Ovary (tissue), 9 donors: ENCODE measurements around the gene CDH20. TPM values are rescaled to one million over a fixed set of nuclear protein-coding genes. Genes with fewer than 3 reads are reported as not detected.

ENCODE experiments used
- DNase-seq, 5 donors: peaks; one replicate each; pipeline ENCODE4 v3.0.0-alpha.2; 2019 to 2020
- H3K27ac ChIP-seq, 2 donors: fragments of 200-600 bp; one replicate each; pipeline versions ENCODE4 v1.5.1 to v1.8.0; 2019 to 2022
- H3K27me3 ChIP-seq: fragments of 200-600 bp; one replicate; pipeline ENCODE4 v1.8.0; 2022
- H3K36me3 ChIP-seq: fragments of 200-600 bp; sonication (generic); one replicate; pipeline ENCODE4 v1.5.1; 2019
- H3K4me1 ChIP-seq: one replicate; pipeline ENCODE4 v1.8.1; 2013; ENCODE audit warnings: mild to moderate bottlenecking, moderate library complexity; ENCODE audit not compliant: insufficient read depth
- H3K4me3 ChIP-seq: fragments of 200-600 bp; sonication (generic); one replicate; pipeline ENCODE4 v1.5.1; 2017
- H3K9me3 ChIP-seq, 2 donors: fragments of 200-600 bp in 1 of 2; sonication (generic) in 1 of 2; one replicate each; pipeline versions ENCODE4 v1.5.1 to v1.8.1; 2013 to 2019; ENCODE audit warnings: mild to moderate bottlenecking in 1 of 2, moderate library complexity in 1 of 2
- EP300 ChIP-seq: sonication (generic); formaldehyde crosslinking; IDR thresholded peaks from one replicate; pipeline ENCODE4 v1.6.1; 2017; ENCODE audit warnings: antibody characterized with exemption
- POLR2A ChIP-seq: fragments of 450-650 bp; IDR thresholded peaks from one replicate; pipeline ENCODE4 v1.6.1; 2017; ENCODE audit warnings: antibody characterized with exemption, mild to moderate bottlenecking, moderate library complexity
- WGBS, 3 donors: extraction: QIAGEN DNeasy Blood & Tissue Kit in 1 of 3; methylation state at CpG; one replicate each; pipeline versions ENCODE4 v1.1.5 to v1.1.7; 2013 to 2017; 5-methylcytosine and 5-hydroxymethylcytosine counted together
- intact Hi-C, 4 donors: fragments of 100-400 bp; cut with DNase I; formaldehyde crosslinking; loops; one replicate each; pipeline versions ENCODE4 v1.11.0 to v1.15.1; 2022 to 2023
- polyA plus RNA-seq, 2 donors: library from polyadenylated mRNA; stranded (reverse); fragments of 200-250 nt in 1 of 2; fragments of 350-450 nt in 1 of 2; fragmentation: Illumina TruSeq in 1 of 2; extraction: RNeasy Lipid Tissue Mini Kit (QIAGEN cat#74804) in 1 of 2; gene quantifications; one replicate each; pipeline ENCODE4 v1.2.3, GENCODE V29; 2013 to 2014
- total RNA-seq, 7 donors: library from RNA; depleted of rRNA in 2 of 7; stranded (reverse); fragments of >200 nt in 2 of 7; fragmentation: NEBNext Ultra II Directional in 3 of 7; extraction: Animal tissue kit (Norgen Biotek cat#: 25700) in 3 of 7; gene quantifications; one replicate each; pipeline versions ENCODE4 v1.1.0 to v1.2.4, GENCODE V29; 2016 to 2023
- TF ChIP-seq, protein P1 (sequence below), 3 donors: fragments of 450-650 bp in 2 of 3; fragments of 200-600 bp in 1 of 3; IDR thresholded peaks; one replicate each; pipeline versions ENCODE4 v1.5.1 to v1.8.0; 2016 to 2022; ENCODE audit warnings: antibody characterized with exemption in 3 of 3, mild to moderate bottlenecking in 1 of 3
- donor health status: DM: no; HTN: no; CAD: no; lungs with moderate emphysema.
- donor health status: DM: no; HTN: no; CAD: no.
- donor health status: Bipolar disorder and iron deficiency.
- donor health status: DM: yes; HTN: yes; CAD: no.
- donor health status: DM: no; HTN: no; CAD: no.
- donor health status: DM: yes; HTN: yes; CAD: no.

The CDH20 gene
- total and polyA plus RNA-seq, 9 donors = under 0.01 to 0.07 (median 0.04) TPM; not detected in 5

DNA sequence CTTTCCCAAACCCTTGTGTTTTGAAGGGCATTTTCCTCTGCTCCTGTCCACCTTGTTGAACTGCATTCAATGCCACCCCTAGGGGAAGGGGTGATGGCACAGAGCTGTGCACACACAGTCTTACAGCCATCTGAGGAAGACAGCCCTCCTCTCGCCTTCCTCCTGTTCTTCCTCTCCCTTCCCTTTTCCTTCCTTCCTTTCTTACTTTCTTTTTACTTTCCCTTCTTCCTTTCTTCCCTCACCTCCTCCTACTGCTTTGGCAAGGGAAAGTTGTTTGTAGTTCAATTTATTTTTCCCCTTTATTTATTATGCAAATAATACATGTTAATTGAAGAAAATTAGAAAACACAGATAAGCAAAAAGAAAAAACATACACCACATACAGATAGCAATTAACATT lies 99.4 kb downstream of the CDH20 start:
- Histone ChIP-seq H3K4me1 (no peaks in the 10 kb centered on the region), H3K9me3 (no peaks in the 10 kb centered on the region), H3K27me3 (no peaks in the 10 kb centered on the region), H3K36me3 (no peaks in the 10 kb centered on the region), H3K4me3 (no peak overlapping the region), H3K27ac (no peak overlapping the region)
- no peak for DNase-seq
- TF ChIP-seq POLR2A = no peak
- TF ChIP-seq, protein P1, sequence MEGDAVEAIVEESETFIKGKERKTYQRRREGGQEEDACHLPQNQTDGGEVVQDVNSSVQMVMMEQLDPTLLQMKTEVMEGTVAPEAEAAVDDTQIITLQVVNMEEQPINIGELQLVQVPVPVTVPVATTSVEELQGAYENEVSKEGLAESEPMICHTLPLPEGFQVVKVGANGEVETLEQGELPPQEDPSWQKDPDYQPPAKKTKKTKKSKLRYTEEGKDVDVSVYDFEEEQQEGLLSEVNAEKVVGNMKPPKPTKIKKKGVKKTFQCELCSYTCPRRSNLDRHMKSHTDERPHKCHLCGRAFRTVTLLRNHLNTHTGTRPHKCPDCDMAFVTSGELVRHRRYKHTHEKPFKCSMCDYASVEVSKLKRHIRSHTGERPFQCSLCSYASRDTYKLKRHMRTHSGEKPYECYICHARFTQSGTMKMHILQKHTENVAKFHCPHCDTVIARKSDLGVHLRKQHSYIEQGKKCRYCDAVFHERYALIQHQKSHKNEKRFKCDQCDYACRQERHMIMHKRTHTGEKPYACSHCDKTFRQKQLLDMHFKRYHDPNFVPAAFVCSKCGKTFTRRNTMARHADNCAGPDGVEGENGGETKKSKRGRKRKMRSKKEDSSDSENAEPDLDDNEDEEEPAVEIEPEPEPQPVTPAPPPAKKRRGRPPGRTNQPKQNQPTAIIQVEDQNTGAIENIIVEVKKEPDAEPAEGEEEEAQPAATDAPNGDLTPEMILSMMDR (IDR thresholded peaks at IDR 0.05) = no peak
- no peak for TF ChIP-seq EP300
- intact Hi-C loops = no loop called here
- 73 to 100% (median 81%) methylated on average over 1 of the region's 1 CpG for WGBS, 3 donors

DNA sequence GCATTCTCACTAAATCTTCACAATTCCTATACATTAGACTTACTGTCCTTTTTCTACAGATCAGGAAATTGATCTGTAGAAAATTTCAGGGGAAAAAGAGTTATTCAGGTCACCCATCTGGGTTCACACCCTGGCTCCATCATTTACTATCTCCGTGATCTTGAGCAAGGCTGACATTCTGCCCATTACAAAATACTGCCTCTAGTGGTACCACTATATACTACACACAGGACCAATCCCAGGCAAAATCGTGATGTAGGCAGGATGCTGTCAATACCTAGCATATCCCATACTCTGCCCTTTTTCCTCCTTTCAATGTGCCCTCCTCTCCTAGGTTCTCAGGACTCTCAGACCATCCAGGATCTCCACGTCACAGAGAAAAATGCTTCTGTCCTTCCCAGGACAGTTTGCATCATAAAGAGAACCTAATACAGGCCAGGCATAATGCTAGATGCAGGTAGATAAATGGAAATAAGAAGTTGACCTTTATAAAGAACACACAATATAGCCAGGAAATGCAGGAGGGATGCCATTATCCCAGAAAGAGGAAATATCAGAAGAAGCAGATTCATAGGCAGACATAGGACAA lies 101.9 kb downstream of the CDH20 start:
- 56 to 58% (median 57%) methylated on average over 3 of the region's 3 CpGs for WGBS, 3 donors
- no peak for TF ChIP-seq EP300
- TF ChIP-seq, protein P1 (IDR thresholded peaks at IDR 0.05) = no peak
- no peak for TF ChIP-seq POLR2A
- no peaks in the 10 kb centered on the region for H3K9me3 ChIP-seq
- no peak overlapping the region for H3K4me3 ChIP-seq
- DNase-seq = no peak
- H3K4me1 ChIP-seq = no peaks in the 10 kb centered on the region
- no peak overlapping the region for H3K27ac ChIP-seq
- no peaks in the 10 kb centered on the region for H3K27me3 ChIP-seq
- intact Hi-C loops = no loop called here
- no peaks in the 10 kb centered on the region for H3K36me3 ChIP-seq

DNA sequence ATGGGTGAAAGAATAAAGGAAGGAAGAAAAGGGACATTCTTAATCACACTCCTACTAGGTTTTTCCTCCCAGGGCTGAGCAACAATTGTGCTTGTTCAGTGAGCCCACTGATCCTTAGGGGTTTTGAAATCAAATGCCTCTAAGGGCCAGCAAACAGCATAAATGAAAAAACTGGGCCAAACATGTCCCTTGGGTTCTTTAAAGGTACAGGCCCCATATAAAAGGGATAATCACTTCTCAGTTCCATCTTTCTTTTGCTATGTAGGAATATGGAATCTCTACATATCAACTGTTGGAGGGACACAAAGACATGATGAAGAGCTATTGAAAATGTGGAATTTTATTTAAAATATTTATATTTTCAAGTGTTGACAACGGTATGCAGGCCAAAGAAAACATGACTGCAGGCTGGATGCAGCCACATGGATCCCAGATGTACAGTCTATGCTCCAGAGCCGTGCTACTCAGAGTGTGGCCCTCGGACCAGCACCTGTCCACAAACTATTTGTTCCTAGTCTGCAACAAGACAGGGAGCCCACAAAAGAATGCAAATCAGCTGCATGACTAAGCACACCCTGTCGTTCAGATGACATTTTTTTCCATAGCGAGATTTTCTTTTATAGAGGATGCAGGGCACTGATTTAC lies 110.0 kb downstream of the CDH20 start:
- DNase-seq = no peak
- H3K36me3 ChIP-seq = no peaks in the 10 kb centered on the region
- no peak overlapping the region for H3K4me3 ChIP-seq
- H3K9me3 ChIP-seq = no peaks in the 10 kb centered on the region
- H3K27me3 ChIP-seq = no peaks in the 10 kb centered on the region
- no peaks in the 10 kb centered on the region for H3K4me1 ChIP-seq
- TF ChIP-seq POLR2A = no peak
- TF ChIP-seq, protein P1 (IDR thresholded peaks at IDR 0.05) = no peak
- no peak for TF ChIP-seq EP300
- WGBS, 3 donors = 53 to 67% (median 63%) methylated on average over 5 of the region's 5 CpGs
- no peak overlapping the region for H3K27ac ChIP-seq
- intact Hi-C loops = no loop called here

DNA sequence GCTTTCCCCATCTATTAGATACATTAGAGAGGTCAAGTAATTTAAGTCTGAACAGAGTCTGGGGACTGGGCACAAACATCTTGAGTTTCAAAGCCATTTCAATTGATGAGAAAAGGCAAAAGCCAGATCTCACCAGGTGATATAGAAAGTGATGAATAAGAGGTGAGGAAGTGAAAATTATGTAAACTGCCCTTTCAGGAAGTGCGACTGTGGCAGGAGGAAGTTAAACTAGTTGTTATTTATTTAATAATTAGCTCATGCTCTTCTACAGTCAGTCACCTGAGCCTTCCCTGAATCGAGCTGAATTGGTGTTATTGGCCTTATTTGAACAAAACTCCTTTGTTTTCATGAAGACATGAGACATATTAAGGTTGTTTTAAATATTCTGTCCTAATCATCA lies 115.1 kb downstream of the CDH20 start:
- WGBS, 3 donors = 78 to 84% (median 82%) methylated on average over 2 of the region's 2 CpGs
- intact Hi-C loops = no loop called here
- Histone ChIP-seq H3K36me3 (no peaks in the 10 kb centered on the region), H3K4me1 (no peaks in the 10 kb centered on the region), H3K27me3 (no peaks in the 10 kb centered on the region), H3K27ac (no peak overlapping the region), H3K9me3 (no peaks in the 10 kb centered on the region), H3K4me3 (no peak overlapping the region)
- no peak for DNase-seq
- TF ChIP-seq, protein P1 (IDR thresholded peaks at IDR 0.05) = no peak
- TF ChIP-seq POLR2A (no peak), EP300 (no peak)
